GM10266 (cell line): ENCODE results near the gene RAI1.
"Not testable (repeated sequence)": the region's sequence is repeated elsewhere in the genome, so short reads cannot be mapped to it uniquely, and the experiment has no call there.

ENCODE experiments used
- DNase-seq: peaks from one replicate; pipeline ENCODE4 v3.0.0; 2012; ENCODE audit errors: extremely low spot score
- TF ChIP-seq, protein P1 (sequence below): IDR thresholded peaks from 2 replicates; pipeline ENCODE4 v1.5.1; 2012; ENCODE audit warnings: mild to moderate bottlenecking, low read depth; ENCODE audit not compliant: control insufficient read depth, insufficient read depth; ENCODE audit errors: missing control alignments

RAI1 gene

DNA sequence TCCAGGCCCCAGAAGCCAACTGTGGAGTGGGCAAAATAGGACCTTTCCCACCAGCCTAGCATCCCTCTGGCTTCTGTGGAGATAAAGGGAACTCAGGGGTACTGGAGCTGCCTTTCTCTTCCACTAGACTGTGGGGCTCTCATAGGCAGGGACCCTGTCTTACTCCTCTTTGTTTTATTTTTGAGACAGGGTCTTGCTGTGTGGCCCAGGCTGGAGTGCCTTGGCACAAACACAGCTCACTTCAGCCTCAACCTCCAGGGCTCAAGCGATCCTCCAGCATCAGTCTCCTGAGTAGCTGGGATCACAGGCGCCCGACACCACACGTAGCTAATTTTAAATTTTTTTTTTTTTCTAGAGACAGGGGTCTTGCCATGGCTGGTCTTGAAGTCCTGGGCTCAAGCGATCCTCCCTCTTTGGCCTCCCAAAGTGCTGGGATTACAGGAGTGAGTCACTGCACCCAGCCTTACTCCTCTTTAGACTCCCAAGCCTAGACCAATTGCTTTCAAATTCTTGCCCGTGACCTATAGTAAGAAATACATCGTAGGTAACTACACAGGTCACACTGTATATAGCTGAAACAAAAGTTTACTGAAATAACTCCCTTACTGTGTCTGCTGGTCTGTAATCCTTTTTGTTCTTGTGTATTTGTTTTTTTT is 2.6 kb downstream of the RAI1 start:
- TF ChIP-seq, protein P1, sequence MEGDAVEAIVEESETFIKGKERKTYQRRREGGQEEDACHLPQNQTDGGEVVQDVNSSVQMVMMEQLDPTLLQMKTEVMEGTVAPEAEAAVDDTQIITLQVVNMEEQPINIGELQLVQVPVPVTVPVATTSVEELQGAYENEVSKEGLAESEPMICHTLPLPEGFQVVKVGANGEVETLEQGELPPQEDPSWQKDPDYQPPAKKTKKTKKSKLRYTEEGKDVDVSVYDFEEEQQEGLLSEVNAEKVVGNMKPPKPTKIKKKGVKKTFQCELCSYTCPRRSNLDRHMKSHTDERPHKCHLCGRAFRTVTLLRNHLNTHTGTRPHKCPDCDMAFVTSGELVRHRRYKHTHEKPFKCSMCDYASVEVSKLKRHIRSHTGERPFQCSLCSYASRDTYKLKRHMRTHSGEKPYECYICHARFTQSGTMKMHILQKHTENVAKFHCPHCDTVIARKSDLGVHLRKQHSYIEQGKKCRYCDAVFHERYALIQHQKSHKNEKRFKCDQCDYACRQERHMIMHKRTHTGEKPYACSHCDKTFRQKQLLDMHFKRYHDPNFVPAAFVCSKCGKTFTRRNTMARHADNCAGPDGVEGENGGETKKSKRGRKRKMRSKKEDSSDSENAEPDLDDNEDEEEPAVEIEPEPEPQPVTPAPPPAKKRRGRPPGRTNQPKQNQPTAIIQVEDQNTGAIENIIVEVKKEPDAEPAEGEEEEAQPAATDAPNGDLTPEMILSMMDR: no peak
- DNase-seq: no peak

DNA sequence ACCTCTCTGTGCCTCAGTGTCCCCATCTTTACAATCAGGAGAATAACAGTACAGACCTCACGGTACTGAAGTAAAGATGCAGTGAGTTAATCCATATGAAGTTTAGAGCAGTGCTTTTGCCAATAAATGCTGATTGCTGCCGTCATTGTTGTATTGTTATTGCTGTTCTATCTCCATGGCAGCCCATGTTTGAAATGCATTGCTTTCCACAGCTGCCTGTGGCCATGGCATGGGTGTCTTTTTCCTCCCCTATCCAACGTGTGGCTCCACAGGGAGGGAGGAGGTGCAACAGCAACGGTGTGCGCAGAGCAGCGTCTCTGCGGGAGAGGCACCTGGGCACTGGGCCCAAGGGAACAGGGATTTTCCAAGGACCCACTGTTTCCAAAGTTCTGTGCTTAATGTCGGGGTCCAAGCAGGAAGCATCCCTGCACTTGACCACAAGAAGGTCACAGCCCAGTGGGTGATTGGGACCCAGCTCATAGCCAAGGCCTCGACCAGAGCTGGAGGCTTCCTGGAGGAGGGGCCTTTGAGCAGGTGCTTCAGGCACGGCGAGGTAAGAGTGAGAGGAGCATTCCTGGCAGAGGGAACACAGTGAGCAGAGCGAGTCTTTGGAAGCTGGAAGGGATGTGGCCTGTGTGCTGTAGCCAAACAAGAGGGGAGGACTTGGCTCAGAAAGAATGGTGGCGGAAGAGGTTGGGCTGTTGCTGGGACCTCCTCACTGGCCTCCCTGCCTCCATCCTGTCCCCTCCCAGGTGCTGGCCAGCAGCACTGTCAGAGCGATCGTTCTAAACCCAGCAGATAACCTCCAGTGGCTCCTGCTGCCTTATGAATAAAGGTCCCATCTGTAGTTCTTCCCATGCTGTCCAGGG is 3.9 kb downstream of the RAI1 start:
- no peak for DNase-seq
- TF ChIP-seq, protein P1: no peak

DNA sequence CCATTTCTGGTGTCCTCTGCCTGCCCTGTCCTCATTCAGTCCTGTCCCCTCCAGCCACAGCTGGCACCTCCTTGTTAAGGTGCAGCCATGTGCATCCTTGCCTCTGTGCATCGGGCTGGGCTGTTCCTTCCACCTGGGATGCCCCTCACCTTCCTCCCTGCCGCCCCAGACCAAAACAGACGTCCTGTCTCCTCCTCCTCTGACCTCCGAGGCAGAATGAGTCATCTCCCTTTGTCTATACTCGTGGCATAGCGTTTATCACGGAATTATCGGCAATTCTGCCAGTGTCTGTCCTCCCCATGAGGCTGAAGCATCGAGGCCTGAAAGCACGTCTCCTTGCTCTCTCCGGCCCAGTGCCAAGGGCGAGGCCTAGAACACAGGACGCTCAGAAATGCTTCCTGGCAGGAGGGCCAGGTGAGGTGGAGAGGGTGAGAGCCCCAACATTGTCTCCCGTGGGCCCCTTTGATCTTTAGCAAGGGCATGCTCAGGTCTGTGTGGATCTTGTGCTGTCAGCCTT is 4.6 kb downstream of the RAI1 start:
- TF ChIP-seq, protein P1: no peak
- DNase-seq: no peak

DNA sequence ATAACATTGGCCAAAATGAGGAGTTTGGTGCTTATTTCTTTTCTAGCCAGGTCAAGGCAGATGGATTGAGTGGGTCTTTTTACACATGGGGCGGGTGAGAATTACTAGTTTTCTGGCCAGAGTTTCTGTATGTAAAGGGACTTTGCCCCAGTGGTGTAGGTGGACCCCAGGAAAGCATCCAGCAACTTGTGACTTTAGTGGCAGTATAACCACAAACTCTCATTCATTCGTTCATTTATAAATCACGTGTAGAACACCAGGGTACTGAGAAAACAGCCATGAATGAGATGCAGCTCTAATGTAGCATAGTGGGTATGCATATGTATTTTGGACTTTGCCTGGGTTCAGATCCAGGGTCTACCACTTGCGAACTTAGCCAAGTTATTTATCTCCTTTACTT is 8.1 kb downstream of the RAI1 start:
- no peak for DNase-seq
- TF ChIP-seq, protein P1: no peak

DNA sequence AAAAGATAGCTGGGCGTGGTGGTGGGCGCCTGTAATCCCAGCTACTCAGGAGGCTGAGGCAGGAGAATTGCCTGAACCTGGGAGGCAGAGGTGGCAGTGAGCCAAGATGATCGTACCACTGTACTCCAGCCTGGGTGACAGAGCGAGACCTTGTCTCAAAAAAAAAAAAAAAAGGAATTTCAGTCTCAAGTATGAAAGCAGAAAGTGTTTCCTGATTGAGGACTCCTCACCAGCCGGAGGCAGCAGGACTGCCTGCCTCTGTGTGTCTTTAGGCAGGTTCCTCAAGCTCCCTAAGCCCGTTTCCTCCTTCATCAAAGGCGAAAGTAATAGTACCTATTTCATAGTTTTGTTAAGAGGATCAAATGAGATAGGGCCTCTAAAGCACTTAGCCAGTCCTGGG is 9.0 kb downstream of the RAI1 start:
- DNase-seq: not testable (repeated sequence)

DNA sequence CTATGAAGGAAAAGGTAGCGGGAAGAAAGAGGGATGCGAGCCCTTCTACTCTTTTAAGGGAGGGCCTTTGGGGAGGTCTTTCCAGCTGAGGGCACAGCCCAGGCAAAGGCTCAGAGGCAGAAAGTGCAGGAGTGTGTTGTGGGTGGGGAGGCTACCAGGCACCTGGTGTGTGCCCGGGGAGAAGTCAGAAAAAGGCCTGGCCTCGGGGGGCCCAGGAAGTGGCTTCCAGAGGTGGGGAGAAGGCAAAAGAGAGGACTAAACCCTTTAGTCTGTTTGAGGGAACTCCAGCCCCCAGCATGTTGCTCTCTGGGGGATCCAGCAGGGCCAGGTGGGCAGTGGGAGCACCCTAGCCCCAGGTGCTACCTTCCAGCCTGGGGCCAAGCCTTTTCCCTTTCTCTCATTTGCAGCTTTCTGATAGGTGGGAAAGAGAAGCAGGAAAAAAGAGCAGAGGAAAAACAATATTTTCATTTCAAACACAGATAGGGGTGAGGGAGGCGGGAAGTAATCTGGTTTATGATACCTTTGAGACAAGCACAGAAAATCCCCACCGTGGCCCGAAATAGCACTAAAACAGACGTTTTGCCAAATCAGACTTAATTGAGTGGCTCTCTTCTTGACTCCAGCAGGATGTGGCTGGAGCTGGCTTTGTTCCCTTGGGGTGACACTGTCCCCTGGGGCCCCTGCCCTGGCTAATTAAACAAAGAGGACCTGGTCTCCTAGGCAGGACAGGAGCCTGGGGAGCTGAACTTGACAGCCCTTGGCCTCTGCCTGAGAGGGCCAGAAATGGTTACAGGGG is 10.4 kb downstream of the RAI1 start:
- peak; percentile 70 for DNase-seq
- TF ChIP-seq, protein P1: no peak
